ENCODE data around the gene DHX38. TPM values are rescaled to one million over a fixed set of nuclear protein-coding genes. Genes with fewer than 3 reads are reported as not detected.
"Not testable (repeated sequence)": the region's sequence is repeated elsewhere in the genome, so short reads cannot be mapped to it uniquely, and the experiment has no call there.

The DHX38 gene
- total RNA-seq, 1 donor from 2014 or later = 31.4 TPM

DNA sequence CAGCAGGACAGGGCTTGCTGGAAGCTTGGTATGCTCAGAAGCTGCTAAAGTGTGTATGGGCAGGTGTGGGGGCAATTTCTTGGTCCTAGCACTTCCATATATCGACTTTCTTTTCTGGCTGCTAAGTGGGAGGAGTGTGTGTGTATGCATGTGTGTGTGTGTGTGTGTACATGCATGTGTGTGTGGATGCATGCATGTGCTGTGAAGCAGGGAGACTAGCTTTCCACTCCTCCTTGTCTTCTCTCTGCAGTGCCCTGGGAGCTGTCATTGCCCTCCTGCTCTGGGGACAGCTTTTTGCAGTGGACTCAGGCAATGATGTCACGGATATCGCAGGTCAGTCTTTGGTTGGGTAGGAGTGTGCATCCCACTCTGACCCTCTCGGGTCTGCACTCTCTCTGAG lies 37.7 kb upstream of the DHX38 start:
- TF ChIP-seq, protein P1, sequence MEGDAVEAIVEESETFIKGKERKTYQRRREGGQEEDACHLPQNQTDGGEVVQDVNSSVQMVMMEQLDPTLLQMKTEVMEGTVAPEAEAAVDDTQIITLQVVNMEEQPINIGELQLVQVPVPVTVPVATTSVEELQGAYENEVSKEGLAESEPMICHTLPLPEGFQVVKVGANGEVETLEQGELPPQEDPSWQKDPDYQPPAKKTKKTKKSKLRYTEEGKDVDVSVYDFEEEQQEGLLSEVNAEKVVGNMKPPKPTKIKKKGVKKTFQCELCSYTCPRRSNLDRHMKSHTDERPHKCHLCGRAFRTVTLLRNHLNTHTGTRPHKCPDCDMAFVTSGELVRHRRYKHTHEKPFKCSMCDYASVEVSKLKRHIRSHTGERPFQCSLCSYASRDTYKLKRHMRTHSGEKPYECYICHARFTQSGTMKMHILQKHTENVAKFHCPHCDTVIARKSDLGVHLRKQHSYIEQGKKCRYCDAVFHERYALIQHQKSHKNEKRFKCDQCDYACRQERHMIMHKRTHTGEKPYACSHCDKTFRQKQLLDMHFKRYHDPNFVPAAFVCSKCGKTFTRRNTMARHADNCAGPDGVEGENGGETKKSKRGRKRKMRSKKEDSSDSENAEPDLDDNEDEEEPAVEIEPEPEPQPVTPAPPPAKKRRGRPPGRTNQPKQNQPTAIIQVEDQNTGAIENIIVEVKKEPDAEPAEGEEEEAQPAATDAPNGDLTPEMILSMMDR (conservative IDR thresholded peaks at IDR 0.05; ENCODE audit: low read depth, low read length) = no peak
- H3K4me3 ChIP-seq (ENCODE audit: low read depth, low read length) = no peak overlapping the region
- no peak for DNase-seq (ENCODE audit: low read depth)

DNA sequence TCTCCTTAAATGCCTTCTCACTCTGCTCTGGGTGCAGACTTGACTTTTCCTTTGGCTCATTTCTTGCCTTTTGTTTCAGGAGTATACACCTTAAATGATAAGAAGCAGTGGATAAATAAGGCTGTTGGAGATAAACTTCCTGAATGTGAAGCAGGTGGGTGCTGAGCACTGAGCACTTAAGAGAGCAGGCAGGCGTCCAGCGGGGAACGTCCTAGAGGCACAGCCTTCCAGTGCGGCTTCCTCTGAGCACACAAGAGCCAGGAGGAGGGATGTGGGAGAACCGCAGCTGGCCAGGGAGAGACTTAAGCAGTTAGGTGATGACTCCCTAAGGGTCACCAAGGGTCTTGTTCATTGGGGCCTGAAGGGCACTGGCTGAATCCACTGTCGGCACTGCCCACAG lies 36.3 kb upstream of the DHX38 start:
- DNase-seq (ENCODE audit: low read depth); H3K4me3 ChIP-seq (ENCODE audit: low read depth, low read length): not testable (repeated sequence)

DNA sequence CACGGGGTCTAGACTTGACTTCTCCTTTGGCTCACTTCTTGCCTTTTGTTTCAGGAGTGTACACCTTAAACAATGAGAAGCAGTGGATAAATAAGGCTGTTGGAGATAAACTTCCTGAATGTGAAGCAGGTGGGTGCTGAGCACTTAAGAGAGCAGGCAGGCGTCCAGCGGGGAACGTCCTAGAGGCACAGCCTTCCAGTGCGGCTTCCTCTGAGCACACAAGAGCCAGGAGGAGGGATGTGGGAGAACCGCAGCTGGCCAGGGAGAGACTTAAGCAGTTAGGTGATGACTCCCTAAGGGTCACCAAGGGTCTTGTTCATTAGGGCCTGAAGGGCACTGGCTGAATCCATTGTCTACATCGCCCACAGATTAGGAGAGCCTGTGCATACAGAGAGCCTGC lies 34.6 kb upstream of the DHX38 start:
- H3K4me3 ChIP-seq (ENCODE audit: low read depth, low read length); DNase-seq (ENCODE audit: low read depth): not testable (repeated sequence)

DNA sequence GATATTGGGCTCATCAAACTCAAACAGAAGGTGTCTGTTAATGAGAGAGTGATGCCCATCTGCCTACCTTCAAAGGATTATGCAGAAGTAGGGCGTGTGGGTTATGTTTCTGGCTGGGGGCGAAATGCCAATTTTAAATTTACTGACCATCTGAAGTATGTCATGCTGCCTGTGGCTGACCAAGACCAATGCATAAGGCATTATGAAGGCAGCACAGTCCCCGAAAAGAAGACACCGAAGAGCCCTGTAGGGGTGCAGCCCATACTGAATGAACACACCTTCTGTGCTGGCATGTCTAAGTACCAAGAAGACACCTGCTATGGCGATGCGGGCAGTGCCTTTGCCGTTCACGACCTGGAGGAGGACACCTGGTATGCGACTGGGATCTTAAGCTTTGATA lies 33.2 kb upstream of the DHX38 start:
- no peak overlapping the region for H3K4me3 ChIP-seq (ENCODE audit: low read depth, low read length)
- DNase-seq (ENCODE audit: low read depth) = no peak
- TF ChIP-seq, protein P1 (conservative IDR thresholded peaks at IDR 0.05; ENCODE audit: low read depth, low read length) = no peak

DNA sequence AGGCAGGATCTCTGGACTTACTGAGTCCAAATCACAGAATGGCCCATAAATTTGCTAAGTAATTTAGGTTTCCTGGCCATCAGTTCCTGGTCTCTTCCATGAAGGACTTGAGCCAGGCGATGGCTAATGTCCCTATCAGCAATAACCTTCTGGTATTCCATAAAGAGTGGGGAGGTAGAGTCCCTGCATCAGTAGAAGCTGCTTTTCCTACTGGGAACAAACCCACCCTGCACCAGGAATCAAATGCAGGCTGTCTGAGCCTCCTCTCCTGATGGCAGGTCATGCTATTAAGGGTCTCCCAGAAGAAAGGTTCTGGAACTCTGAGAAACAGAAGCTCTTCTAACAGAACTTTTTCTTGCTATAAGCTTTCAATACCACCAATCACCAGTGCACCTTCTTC lies 32.1 kb upstream of the DHX38 start:
- TF ChIP-seq, protein P1 (conservative IDR thresholded peaks at IDR 0.05; ENCODE audit: low read depth, low read length) = no peak
- DNase-seq (ENCODE audit: low read depth) = no peak
- H3K4me3 ChIP-seq (ENCODE audit: low read depth, low read length) = no peak overlapping the region

DNA sequence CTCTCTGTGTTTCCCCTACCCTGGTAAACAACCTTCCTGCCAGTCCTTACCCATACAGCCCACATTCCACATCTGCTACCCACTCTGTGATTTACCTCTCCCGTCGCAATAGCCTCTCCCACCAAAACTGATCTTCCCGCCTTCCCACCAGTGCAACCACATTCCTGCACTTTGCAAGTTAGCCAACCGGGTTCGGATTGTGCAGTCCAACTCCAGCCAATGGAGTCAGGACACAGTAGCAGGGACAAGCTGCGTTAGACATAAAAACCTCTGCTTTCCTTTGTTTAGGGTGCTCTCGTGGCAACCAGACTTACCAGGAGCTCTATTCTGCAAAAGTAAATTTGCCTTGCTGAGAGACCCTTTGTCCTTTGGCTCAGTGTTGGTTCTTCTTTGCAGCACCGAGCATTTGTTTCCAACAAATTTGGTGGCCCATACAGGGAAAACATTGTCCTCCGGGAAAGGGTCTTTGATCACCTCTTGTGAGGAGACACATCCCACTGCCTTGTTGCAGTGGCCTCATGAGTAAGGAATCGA lies 29.2 kb upstream of the DHX38 start:
- no peak overlapping the region for H3K4me3 ChIP-seq (ENCODE audit: low read depth, low read length)
- no peak for DNase-seq (ENCODE audit: low read depth)
- TF ChIP-seq, protein P1 (conservative IDR thresholded peaks at IDR 0.05; ENCODE audit: low read depth, low read length) = no peak

DNA sequence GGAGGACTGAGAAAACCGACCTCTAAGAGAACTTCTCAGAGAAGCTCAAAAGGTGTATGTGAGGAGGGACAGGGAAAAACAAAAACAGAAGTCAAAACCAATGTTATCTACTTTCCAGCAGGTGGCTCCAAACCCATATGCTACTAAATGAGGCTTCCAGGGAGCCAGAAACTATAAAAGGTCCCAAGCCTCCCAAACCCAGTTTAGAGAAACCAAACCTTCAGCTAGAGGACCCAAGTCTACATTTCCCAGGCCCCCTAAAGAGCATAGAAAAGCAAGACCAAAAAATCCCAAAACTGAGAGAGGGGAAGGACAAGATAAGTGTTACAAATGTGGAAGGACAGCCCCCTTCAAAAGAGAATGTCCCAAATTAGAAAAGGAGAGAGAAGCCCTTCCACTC lies 26.9 kb upstream of the DHX38 start:
- DNase-seq (ENCODE audit: low read depth) = peak; percentile 43
- H3K4me3 ChIP-seq (ENCODE audit: low read depth, low read length) = no peak overlapping the region
- TF ChIP-seq, protein P1 (conservative IDR thresholded peaks at IDR 0.05; ENCODE audit: low read depth, low read length) = peak; percentile 99

DNA sequence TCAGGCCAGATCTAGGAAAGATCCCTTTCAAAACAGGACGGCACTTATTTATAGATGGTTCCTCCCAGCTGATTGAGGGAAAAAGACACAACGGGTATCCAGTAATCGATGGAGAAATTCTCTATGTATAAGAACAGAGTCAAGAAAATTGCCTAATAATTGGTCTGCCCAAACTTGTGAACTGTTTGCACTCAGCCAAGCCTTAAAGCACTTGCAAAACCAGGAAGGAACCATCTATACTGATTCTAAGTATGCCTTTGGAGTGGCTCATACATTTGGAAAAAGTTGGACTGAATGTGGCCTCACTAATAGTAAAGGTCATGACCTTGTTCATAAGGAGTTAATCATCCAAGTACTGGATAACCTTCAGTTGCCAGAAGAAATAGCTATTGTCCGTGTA lies 24.7 kb upstream of the DHX38 start:
- TF ChIP-seq, protein P1 (conservative IDR thresholded peaks at IDR 0.05; ENCODE audit: low read depth, low read length) = no peak
- no peak overlapping the region for H3K4me3 ChIP-seq (ENCODE audit: low read depth, low read length)
- DNase-seq (ENCODE audit: low read depth) = no peak
